Activated CD4-positive, alpha-beta T cell treated with anti-CD3 and anti-CD28 coated beads, Interleukin-2, amount 50 U/mL, for 1 hour (primary cell): Measurements from ENCODE around the gene CCDC174.

Source experiments
- DNase-seq: peaks from one replicate; pipeline ENCODE4 v3.0.0-alpha.2; 2020

Gene CCDC174

GRCh38 chr3:14657579-14657978 is 6.0 kb downstream of the CCDC174 start:
- no peak for DNase-seq

- DNase-seq, result no peak
These were observed 7.4 kb downstream of the CCDC174 start for GRCh38 chr3:14658978-14659377.

- DNase-seq, result no peak
These were observed 9.4 kb downstream of the CCDC174 start for GRCh38 chr3:14660942-14661341.

- DNase-seq, result no peak
These were observed 12.0 kb downstream of the CCDC174 start for GRCh38 chr3:14663396-14664135.

- DNase-seq, result no peak
These were observed 12.6 kb downstream of the CCDC174 start for GRCh38 chr3:14664170-14664569.

GRCh38 chr3:14672588-14672987 is 21.0 kb downstream of the CCDC174 start:
- DNase-seq, result no peak

GRCh38 chr3:14674841-14675240 is 23.3 kb downstream of the CCDC174 start, which contains the start of gene C3orf20:
C3orf20 (plus strand) TSS chr3:14675141; CDS start chr3:14682714, 7,573 bp downstream.
- DNase-seq, result no peak

GRCh38 chr3:14676881-14677280 is 25.3 kb downstream of the CCDC174 start:
- DNase-seq, result no peak

GRCh38 chr3:14678015-14678503 is 26.5 kb downstream of the CCDC174 start:
- DNase-seq, result no peak

GRCh38 chr3:14680115-14680514 is 28.6 kb downstream of the CCDC174 start:
- DNase-seq, result no peak

- DNase-seq, result no peak
These were observed 29.2 kb downstream of the CCDC174 start for GRCh38 chr3:14680716-14681115.

GRCh38 chr3:14684447-14684846 is 32.9 kb downstream of the CCDC174 start:
- no peak for DNase-seq

- no peak for DNase-seq
These were observed 33.6 kb downstream of the CCDC174 start for GRCh38 chr3:14685179-14685578.

GRCh38 chr3:14687360-14687759 is 35.8 kb downstream of the CCDC174 start:
- DNase-seq, result no peak

- no peak for DNase-seq
These were observed 37.0 kb downstream of the CCDC174 start for GRCh38 chr3:14688525-14688924.

GRCh38 chr3:14689247-14689980 is 37.9 kb downstream of the CCDC174 start:
- DNase-seq, result no peak

- no peak for DNase-seq
These were observed 39.7 kb downstream of the CCDC174 start for GRCh38 chr3:14691239-14691638.

GRCh38 chr3:14691719-14692118 is 40.2 kb downstream of the CCDC174 start:
- no peak for DNase-seq

GRCh38 chr3:14698601-14699244 is 47.2 kb downstream of the CCDC174 start:
- DNase-seq, result no peak

- no peak for DNase-seq
These were observed 48.1 kb downstream of the CCDC174 start for GRCh38 chr3:14699643-14700042.

GRCh38 chr3:14700891-14701290 is 49.3 kb downstream of the CCDC174 start:
- DNase-seq, result no peak

GRCh38 chr3:14701676-14702075 is 50.1 kb downstream of the CCDC174 start:
- DNase-seq, result no peak

- no peak for DNase-seq
These were observed 51.7 kb downstream of the CCDC174 start for GRCh38 chr3:14703128-14703750.
